GM03348 (cell line): Measurements from ENCODE around the gene SLC37A2.
A peak's percentile ranks its signal among the peaks of the same experiment; 100 is the strongest.
"Not testable (repeated sequence)": the region's sequence is repeated elsewhere in the genome, so short reads cannot be mapped to it uniquely, and the experiment has no call there.

ENCODE experiments used
- DNase-seq: peaks from one replicate; pipeline ENCODE4 v3.0.0; 2012; ENCODE audit warnings: low spot score

SLC37A2 gene

DNA sequence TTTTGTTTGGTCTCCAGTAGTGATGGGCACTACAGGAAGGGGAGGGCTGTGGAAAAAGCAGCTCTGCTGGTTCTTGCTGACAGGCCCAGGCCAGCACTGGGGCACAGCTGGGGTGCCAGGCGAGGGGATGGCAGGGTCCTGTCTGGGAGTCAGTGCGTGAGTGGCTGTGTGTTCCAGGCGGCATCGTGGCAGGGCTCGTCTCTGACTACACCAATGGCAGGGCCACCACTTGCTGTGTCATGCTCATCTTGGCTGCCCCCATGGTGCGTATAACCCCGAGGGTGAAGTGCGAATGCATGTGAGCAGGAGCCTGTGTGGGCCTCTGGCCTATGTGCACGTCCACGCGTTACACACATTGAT lies 20.9 kb downstream of the SLC37A2 start:
- no peak for DNase-seq

GRCh38 chr11:125084761-125085231 lies 21.7 kb downstream of the SLC37A2 start:
- no peak for DNase-seq

DNA sequence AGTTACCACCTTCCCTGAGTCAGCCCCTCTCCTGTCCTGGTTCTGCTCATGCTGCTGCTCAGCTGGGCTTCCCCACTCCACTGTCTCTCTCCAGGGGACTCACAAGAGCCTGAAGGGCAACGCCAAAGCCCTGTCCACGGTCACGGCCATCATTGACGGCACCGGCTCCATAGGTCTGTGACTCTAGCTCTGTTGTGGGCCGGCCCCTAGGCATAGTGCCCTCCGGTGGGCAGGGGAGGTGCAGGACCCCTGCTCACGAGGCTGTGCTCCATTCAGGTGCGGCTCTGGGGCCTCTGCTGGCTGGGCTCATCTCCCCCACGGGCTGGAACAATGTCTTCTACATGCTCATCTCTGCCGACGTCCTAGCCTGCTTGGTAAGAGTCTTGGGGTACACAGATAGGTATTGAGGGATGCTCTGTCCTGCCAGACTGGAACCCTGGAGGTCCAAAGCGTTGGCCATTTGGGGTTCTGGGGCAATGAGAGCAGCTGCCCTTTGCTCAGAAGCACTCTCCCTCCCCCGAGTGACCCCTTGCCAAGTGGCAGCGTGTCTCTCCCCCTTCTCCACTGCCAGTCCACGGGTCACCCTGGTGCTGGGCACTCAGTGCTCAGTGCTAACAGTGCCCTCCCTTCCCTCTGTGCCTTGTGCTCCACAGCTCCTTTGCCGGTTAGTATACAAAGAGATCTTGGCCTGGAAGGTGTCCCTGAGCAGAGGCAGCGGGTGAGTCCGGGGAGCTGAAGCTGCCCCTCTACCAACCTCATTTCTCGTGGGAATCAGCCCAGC lies 22.4 kb downstream of the SLC37A2 start:
- DNase-seq, result no peak

- DNase-seq, result no peak
Measured at GRCh38 chr11:125086633-125087296, 23.7 kb downstream of the SLC37A2 start.

DNA sequence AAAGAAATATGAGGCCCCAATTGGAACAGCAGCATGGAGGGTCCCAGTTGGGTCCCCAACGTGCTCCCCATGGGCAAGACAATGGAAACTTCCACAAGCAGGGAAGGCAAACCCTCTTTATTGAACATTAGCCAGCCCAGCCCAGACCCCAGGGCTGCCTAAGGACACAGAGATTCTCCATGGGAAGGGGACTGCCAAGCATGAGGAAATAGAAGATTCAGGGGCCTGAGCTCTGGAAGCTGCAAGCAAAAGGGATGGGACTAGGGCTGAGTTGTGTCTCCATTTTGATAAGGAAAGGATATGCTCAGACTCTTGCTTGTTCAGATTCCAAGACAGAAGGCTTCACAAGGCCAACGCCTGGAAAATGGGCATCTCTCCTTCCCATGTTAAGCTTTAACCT lies 25.0 kb downstream of the SLC37A2 start:
- DNase-seq, result no peak

GRCh38 chr11:125088576-125089455 lies 25.7 kb downstream of the SLC37A2 start:
- no peak for DNase-seq

GRCh38 chr11:125089481-125089880 lies 26.4 kb downstream of the SLC37A2 start:
- not testable (repeated sequence) for DNase-seq

DNA sequence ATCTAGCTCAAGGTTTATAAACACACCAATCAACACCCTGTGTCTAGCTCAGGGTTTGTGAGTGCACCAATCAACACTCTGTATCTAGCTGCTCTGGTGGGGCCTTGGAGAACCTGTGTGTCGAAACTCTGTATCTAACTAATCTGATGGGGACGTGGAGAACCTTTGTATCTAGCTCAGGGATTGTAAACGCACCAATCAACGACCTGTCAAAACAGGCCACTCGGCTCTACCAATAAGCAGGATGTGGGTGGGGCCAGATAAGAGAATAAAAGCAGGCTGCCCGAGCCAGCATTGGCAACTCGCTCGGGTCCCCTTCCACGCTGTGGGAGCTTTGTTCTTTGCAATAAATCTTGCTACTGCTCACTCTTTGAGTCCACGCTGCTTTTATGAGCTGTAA lies 27.0 kb downstream of the SLC37A2 start:
- not testable (repeated sequence) for DNase-seq

GRCh38 chr11:125090816-125091215 lies 27.7 kb downstream of the SLC37A2 start:
- no peak for DNase-seq

DNA sequence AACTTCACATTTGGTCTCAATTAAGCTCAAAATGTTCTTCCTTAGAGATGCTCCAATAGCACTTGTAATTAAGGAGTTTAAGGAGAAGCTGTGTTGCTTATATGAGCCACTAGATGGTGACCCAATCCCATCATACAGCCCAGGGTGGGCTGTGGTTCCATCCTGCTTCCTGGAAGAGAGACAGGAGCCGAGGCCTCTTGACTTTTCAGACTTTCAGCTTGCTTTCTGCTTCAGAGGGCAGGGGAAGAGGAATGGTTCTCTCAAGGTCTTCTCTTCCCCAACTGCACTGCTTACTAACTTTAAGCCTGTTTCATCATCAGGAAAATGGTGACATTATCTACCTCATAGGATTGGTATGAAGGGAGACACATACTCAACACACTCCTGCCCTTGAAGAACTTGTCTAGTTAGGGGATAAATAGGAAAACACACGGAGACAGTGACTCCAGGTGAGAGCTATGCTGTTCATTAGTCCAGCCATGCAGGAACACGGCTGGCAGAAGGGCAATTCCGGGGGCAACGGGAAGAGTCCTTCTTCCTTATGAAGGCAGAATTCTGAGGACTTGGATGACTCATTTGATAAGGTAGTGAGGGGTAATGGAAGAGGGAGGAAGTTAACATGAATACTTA lies 28.3 kb downstream of the SLC37A2 start:
- peak; percentile 78 for DNase-seq

GRCh38 chr11:125091877-125092664 lies 29.0 kb downstream of the SLC37A2 start:
- DNase-seq, result no peak

GRCh38 chr11:125092669-125093068 lies 29.6 kb downstream of the SLC37A2 start:
- DNase-seq, result no peak

- no peak for DNase-seq
Measured at GRCh38 chr11:125093502-125093901, 30.4 kb downstream of the SLC37A2 start.

GRCh38 chr11:125094731-125095130 lies 31.6 kb downstream of the SLC37A2 start:
- no peak for DNase-seq

DNA sequence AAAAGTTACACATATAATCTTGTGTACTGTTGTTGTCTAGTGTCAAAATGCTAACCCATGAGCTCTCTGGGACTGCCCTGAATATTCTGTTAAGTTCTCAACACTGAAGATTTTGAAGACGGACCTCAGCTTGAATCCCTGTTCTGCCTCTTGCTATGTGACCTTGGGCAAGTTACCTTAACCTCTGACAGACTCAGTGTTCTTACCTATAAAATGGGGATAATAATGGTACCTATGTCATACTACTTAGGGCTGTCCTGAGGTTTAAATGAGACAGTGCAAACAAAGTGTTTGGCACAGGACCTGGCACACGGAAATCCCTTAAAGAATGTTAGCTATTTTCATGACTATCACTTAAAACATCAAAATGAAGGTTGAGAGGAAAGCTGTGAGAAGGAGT lies 37.0 kb downstream of the SLC37A2 start:
- no peak for DNase-seq

DNA sequence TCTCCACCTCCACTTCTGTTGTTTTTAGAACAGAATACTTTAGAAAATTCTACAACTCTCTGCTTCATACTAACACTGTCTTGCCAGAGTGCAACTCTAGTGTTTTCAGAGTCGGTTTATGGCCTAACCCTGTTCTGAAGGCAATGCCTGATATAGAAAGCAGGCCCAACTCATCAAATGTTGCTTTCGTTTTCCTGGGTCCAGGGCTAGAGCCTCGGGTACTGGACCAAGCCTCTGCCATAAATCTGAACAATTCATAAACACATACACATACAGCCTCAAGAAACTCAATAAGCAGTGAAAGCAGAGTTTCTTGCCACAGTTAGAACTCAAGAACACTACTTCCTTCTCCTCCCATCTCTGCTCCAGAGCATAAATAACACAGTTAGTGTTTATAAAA lies 38.5 kb downstream of the SLC37A2 start:
- DNase-seq, result no peak

GRCh38 chr11:125102025-125102424 lies 38.9 kb downstream of the SLC37A2 start:
- no peak for DNase-seq

DNA sequence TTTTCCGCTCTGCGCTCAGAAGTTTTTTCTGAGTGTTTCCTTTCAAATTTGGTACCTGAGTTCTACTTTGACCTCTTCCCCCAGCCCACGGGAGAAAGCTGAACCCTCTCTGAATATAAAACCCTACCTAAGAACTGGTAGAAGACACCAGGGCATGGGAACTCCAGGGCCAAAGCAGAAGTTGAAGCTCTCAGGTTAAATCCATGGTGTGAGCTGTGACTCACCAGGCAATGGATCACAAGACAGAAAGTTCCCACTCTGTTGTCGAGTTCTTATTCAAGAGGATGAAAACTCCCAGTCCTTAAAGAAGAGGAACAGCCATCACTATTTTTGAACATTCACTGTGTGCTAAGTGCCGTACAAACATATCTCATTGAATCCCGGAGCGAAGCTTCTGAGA lies 39.4 kb downstream of the SLC37A2 start:
- DNase-seq, result no peak

- no peak for DNase-seq
Measured at GRCh38 chr11:125105926-125106325, 42.8 kb downstream of the SLC37A2 start.

DNA sequence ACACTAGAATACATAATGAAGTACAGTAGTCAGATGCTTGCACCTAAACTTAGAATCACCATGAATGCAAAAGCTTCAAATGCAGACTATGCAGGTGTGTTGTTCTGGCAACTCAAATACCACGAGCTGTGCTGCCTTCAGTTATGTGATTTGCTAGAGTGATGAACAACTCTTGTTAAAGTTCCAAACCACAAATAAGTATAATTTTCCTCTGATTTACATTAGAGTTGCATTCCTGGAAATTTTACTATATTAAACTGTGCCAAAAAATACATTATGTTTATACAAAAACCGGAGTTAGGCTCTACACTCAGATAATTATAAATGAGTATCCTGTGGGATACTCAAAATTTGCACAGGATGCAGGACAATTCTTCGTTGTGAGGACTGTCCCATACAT lies 45.4 kb downstream of the SLC37A2 start:
- DNase-seq, result no peak

DNA sequence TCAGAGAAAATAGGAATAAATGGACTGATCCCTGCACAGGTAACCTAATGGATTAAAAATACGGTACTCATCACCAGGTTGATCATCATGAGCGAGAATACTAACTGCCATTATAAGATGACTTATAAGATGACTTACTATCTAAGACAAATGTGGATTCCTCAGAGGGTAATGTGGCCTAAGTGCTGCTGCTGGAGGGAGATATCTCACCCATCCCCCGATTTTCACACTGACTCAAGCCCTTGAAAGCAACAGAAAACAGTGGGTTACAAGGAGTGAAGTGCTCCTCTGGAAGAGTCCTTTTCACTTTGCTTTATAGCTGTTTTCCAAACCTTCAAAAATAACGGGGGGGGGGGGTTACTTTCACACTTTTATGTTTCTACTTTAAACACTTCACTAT lies 47.4 kb downstream of the SLC37A2 start:
- no peak for DNase-seq

GRCh38 chr11:125111001-125111342 lies 47.9 kb downstream of the SLC37A2 start:
- no peak for DNase-seq
